Aorta (tissue), 5 donors: ENCODE results near the gene UBE3D. TPM values are rescaled to one million over a fixed set of nuclear protein-coding genes. Genes with fewer than 3 reads are reported as not detected.

ENCODE experiments used
- ATAC-seq: fragments of 200-7000 bp; cut with Tn5 transposase; one replicate; pipeline ENCODE4 v1.9.1; 2022; ENCODE audit warnings: moderate library complexity; ENCODE audit not compliant: low FRiP score
- DNase-seq, 2 donors: peaks; one replicate each; pipeline ENCODE4 v3.0.0-alpha.2; 2020
- H3K27ac ChIP-seq, 2 donors: one replicate each; pipeline ENCODE4 v1.5.1; 2013; ENCODE audit warnings: low read length in 2 of 2, mild to moderate bottlenecking in 2 of 2, moderate library complexity in 2 of 2, control low read depth in 1 of 2, inconsistent platforms in 1 of 2, low read depth in 1 of 2
- H3K27me3 ChIP-seq, 2 donors: one replicate each; pipeline ENCODE4 v1.6.1; 2013; ENCODE audit warnings: control low read depth in 1 of 2, low read length in 1 of 2, mild to moderate bottlenecking in 1 of 2, moderate library complexity in 1 of 2; ENCODE audit not compliant: insufficient read depth in 2 of 2, control insufficient read depth in 1 of 2
- H3K36me3 ChIP-seq, 2 donors: one replicate each; pipeline ENCODE4 v1.6.1; 2013; ENCODE audit warnings: control low read depth in 1 of 2, low read length in 1 of 2, mild to moderate bottlenecking in 1 of 2; ENCODE audit not compliant: insufficient read depth in 2 of 2, control insufficient read depth in 1 of 2
- H3K4me1 ChIP-seq, 2 donors: one replicate each; pipeline ENCODE4 v1.6.1; 2013; ENCODE audit warnings: low read length in 2 of 2, control low read depth in 1 of 2, mild to moderate bottlenecking in 1 of 2, moderate library complexity in 1 of 2; ENCODE audit not compliant: insufficient read depth in 2 of 2, control insufficient read depth in 1 of 2
- H3K4me3 ChIP-seq, 2 donors: one replicate each; pipeline ENCODE4 v1.5.1; 2013; ENCODE audit warnings: low read length in 2 of 2, control low read depth in 1 of 2, mild to moderate bottlenecking in 1 of 2
- H3K9me3 ChIP-seq: one replicate; pipeline ENCODE4 v1.6.1; 2013; ENCODE audit warnings: mild to moderate bottlenecking, low read length; ENCODE audit not compliant: control insufficient read depth
- WGBS, 2 donors: extraction: QIAGEN DNeasy Blood & Tissue Kit; methylation state at CpG; one replicate each; pipeline ENCODE4 v1.1.7; 2013; 5-methylcytosine and 5-hydroxymethylcytosine counted together
- intact Hi-C, 2 donors: fragments of 100-400 bp; cut with DNase I; formaldehyde crosslinking; loops; one replicate each; pipeline versions ENCODE4 v1.14.2 to v1.15.0; 2022
- polyA plus RNA-seq, 2 donors: library from polyadenylated mRNA; stranded (reverse); fragments of 200-250 nt; gene quantifications; one replicate each; pipeline ENCODE4 v1.2.3, GENCODE V29; 2013
- total RNA-seq, 2 donors: library from RNA; stranded (reverse); fragmentation: NEBNext Ultra II Directional; extraction: Animal tissue kit (Norgen Biotek cat#: 25700); gene quantifications; one replicate each; pipeline ENCODE4 v1.2.1, GENCODE V29; 2021
- donor health status: healthy with polysubstance abuse.
- donor health status: Bipolar disorder and iron deficiency.
- donor health status: DM: no; HTN: no; CAD: no.
- donor health status: DM: no; HTN: no; CAD: no.
- donor health status: DM: yes; HTN: yes; CAD: no.

UBE3D gene
- total and polyA plus RNA-seq, 4 donors: 1.8 to 7.7 (median 3.7) TPM

DNA sequence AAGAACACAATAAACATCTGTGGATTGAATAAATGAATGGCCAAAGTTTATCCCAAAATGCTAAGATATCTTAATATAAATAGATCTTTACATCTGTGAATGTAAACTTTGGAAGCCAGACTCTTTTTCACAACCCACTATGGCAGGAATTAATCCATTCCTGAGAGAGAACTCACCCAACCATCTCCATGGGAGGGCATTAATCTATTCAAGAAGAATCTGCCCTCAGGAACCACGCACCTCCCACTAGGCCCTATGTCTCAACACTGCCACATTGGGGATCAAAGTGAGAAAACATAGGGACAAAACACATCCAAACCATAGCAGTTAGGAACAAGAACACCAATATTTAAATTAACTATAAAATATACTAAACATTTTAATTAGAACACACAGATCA, 3.4 kb downstream of the UBE3D start:
- H3K27ac ChIP-seq: no peak overlapping the region
- intact Hi-C loops: loop anchor here in 1 of 2 donors (10.0 kb wide), 1 partner anchor 153 kb away; no protein-coding TSS in a partner anchor
- H3K4me3 ChIP-seq: no peak overlapping the region
- no peaks in the 10 kb centered on the region for H3K27me3 ChIP-seq
- H3K9me3 ChIP-seq: no peaks in the 10 kb centered on the region
- H3K36me3 ChIP-seq: no peaks in the 10 kb centered on the region
- ATAC-seq: no peak
- no peaks in the 10 kb centered on the region for H3K4me1 ChIP-seq
- no peak for DNase-seq
- 95 to 96% methylated on average over 1 of the region's 1 CpG for WGBS, 2 donors

DNA sequence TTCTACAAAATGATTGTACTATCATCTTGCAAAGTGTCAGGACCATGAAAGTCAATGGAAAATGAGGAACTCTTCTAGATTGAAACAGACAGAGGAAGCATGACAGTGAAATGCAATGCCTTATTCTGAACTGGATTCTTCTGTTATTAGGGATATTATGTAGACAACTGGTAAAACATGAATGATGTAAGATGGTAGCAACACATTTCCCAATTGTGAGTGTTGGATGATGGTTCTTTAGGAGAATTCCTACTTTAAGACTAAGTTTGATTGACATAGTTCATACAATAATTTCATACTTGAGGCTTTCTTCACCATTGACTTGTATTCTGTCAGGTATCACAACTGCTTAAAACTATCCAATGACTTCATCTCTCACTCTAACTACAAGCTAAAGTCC, 4.5 kb downstream of the UBE3D start:
- ATAC-seq: no peak
- intact Hi-C loops: loop anchor here in 1 of 2 donors (10.0 kb wide), 1 partner anchor 154 kb away; no protein-coding TSS in a partner anchor
- Histone ChIP-seq H3K4me3 (no peak overlapping the region), H3K27me3 (no peaks in the 10 kb centered on the region), H3K27ac (no peak overlapping the region), H3K36me3 (no peaks in the 10 kb centered on the region), H3K9me3 (no peaks in the 10 kb centered on the region), H3K4me1 (no peaks in the 10 kb centered on the region)
- no peak for DNase-seq

DNA sequence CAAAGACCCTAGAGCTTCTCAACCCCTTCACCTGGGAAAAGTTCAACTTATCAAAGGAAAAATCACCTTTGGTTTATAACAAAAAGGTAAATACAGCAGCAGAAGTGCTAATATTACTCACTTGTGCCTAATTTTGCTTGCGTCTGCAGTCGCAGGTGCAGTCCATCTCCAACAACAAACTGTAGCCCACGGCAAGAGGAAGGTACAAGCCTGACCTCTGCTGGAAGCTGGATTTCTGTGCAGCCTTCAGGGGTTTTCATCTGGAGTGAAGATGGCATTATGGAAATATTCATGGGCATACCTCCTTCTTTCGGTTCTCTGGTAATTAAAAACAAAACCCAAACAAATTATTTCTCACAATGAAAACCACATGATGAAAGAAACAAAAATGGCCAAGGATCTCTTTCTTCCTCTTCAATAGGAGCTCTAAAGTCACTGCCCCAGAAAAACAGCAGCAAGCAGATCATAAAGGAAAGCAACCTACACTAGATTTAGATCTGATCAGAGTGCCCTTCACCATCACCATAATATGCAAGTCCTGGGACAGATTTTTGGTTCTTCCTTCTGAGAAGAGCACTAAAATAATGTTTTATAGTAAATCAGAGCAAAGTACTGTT, 7.8 kb downstream of the UBE3D start:
- intact Hi-C loops: loop anchor here (2.0 to 5.0 kb wide), 3 partner anchors 786 to 806 kb away; no protein-coding TSS in a partner anchor
- Histone ChIP-seq H3K4me3 (no peak overlapping the region), H3K27me3 (no peaks in the 10 kb centered on the region), H3K36me3 (no peaks in the 10 kb centered on the region), H3K9me3 (no peaks in the 10 kb centered on the region), H3K27ac (no peak overlapping the region), H3K4me1 (no peaks in the 10 kb centered on the region)
- DNase-seq (no peak), ATAC-seq (no peak)
- WGBS, 2 donors: 25 to 38% methylated on average over 4 of the region's 4 CpGs

DNA sequence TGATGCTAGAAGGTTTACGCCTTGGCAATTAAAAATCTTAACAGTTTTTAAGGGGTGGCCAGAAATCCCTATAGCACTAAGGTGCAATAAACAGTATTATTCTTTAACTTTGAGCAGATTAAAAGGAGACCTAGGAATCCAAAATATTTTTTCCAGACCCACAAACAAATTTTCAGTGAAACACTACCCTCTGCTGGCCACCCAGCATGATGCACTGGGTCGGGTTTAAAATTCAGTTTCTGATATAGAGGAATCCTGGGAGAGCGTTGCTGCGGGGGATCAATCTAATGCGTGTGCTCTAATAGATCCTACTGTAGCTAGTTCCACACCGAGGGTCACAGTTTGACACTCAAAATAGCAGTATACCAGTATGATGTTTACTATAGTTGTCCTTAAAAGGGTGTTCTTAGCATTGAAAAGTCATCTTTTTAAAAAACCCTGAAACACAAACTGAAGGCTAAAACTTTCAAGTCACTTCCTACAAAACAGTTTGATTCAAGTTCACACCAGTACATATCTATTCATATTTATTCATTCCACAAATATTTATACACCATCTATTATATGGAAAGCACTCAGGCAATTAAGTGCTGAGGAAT, 10.2 kb downstream of the UBE3D start:
- no peaks in the 10 kb centered on the region for H3K27me3 ChIP-seq
- H3K4me1 ChIP-seq: no peaks in the 10 kb centered on the region
- no peak overlapping the region for H3K27ac ChIP-seq
- H3K36me3 ChIP-seq: no peaks in the 10 kb centered on the region
- H3K9me3 ChIP-seq: no peaks in the 10 kb centered on the region
- H3K4me3 ChIP-seq: no peak overlapping the region
- intact Hi-C loops: loop anchor here (5.0 kb wide), 2 partner anchors 783 to 803 kb away; no protein-coding TSS in a partner anchor
- DNase-seq (no peak), ATAC-seq (peak; percentile 72)
- 5 to 7% methylated on average over 6 of the region's 6 CpGs for WGBS, 2 donors

DNA sequence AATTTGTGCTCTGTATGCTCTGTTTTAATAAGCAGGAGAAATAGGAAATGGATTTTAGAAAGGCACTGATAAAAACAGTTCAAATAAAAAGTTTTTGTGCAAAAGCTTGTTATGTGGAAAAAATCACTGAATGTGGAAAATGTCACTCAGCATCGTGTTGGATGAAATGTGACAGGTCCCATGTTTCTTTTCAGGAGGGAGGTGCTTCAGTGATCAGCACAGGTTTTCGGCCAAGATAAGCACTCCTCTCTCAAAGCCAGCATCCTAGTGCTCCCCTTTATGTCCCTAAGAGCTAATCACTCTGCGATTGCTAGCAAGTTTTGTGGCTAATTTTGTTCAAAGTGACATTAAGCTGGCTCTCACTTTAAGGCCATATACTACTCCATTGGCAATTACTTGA, 12.0 kb downstream of the UBE3D start:
- H3K36me3 ChIP-seq: no peaks in the 10 kb centered on the region
- intact Hi-C loops: no loop called here
- H3K27me3 ChIP-seq: no peaks in the 10 kb centered on the region
- no peak overlapping the region for H3K4me3 ChIP-seq
- no peak overlapping the region for H3K27ac ChIP-seq
- no peak for DNase-seq
- 77% methylated on average over 3 of the region's 3 CpGs for WGBS, 2 donors
- ATAC-seq: no peak
- no peaks in the 10 kb centered on the region for H3K9me3 ChIP-seq
- H3K4me1 ChIP-seq: no peaks in the 10 kb centered on the region

DNA sequence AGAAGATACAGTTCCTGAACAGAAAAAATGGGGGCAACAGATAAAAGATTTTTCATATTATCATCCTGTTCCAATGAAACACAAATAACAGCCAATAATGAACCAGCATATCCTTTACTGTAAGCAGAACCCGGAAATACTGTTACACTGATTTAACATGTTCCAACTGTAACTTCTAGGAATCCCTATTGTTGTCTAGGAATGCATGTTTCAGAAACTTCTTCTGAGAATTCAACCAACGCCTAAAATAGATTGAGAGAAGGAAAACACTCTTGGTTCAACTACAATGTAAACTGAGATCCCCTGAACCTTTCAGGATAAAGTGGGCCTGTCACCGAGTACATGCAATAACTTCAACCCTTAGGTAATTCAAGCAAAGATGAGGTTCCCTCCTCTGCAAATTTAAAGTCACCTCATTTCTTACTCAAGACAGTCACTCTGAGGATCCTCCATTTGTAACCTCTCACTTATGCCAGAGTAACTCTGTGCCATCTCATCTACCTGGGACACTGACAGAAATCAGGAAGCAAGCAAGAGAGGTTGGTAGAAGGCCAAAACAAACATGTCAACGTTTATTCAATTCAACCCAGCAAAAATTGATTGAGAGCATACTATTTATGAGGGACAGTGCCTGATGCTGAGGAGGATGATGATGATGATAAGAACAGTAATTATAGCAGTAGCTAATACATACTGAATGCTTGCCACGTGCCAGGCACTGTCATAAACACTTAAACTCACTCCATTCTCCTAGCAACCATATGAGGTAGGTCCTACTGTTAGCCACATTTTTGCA, 14.1 kb downstream of the UBE3D start:
- Histone ChIP-seq H3K9me3 (no peaks in the 10 kb centered on the region), H3K27ac (no peak overlapping the region), H3K4me1 (no peaks in the 10 kb centered on the region), H3K4me3 (no peak overlapping the region), H3K36me3 (peaks cover 0 to 1% of the 10 kb centered on the region in 2 donors), H3K27me3 (no peaks in the 10 kb centered on the region)
- ATAC-seq (no peak), DNase-seq (no peak)
- 46 to 50% methylated on average over 5 of the region's 5 CpGs for WGBS, 2 donors
- intact Hi-C loops: no loop called here

DNA sequence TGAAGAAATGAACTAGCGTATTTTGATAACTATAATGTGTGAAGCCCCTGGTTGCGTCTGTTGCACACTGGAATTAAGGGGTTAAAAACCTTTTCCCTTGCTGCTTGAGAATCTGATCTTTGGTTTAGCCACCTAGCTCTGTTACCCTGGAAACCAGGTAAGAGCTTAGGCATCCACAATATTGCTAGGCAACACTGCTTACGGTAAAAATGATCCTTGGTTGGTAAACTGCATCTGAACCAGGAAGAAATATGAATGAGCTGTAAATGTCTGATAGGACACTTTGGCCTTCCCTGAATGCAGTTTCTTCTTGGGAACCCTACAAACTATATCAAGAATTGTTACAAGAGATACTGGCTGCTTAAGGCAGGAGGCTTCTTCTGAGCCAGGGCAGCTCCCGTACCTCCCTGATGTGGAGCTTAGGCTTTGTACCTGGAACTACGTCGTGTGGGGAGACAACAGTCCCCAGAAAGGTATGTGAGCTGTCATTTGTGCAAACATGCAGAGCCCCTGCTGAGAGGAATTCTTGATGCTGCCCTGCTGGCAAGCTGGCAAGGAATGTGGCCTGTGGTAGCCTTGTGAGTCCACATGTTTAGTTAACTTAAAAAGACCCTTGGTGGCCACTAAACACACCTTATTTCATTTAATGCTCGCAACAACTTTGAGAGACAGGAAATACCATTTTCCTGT, 18.4 kb downstream of the UBE3D start:
- H3K27me3 ChIP-seq: no peaks in the 10 kb centered on the region
- intact Hi-C loops: no loop called here
- peaks cover 0 to 1% of the 10 kb centered on the region in 2 donors for H3K36me3 ChIP-seq
- H3K27ac ChIP-seq: no peak overlapping the region
- no peaks in the 10 kb centered on the region for H3K9me3 ChIP-seq
- DNase-seq (no peak), ATAC-seq (no peak)
- WGBS, 2 donors: 84 to 90% methylated on average over 7 of the region's 7 CpGs
- H3K4me1 ChIP-seq: no peaks in the 10 kb centered on the region
- no peak overlapping the region for H3K4me3 ChIP-seq

- H3K27me3 ChIP-seq: no peaks in the 10 kb centered on the region
- no peaks in the 10 kb centered on the region for H3K9me3 ChIP-seq
- H3K36me3 ChIP-seq: peaks cover 0 to 1% of the 10 kb centered on the region in 2 donors
- DNase-seq: no peak
- H3K4me3 ChIP-seq: no peak overlapping the region
- no peak for ATAC-seq
- WGBS, 2 donors: 74 to 78% methylated on average over 6 of the region's 6 CpGs
- intact Hi-C loops: loop anchor here in 1 of 2 donors (5.0 kb wide), 1 partner anchor 772 kb away; no protein-coding TSS in a partner anchor
- no peak overlapping the region for H3K27ac ChIP-seq
- H3K4me1 ChIP-seq: no peaks in the 10 kb centered on the region
Measured at GRCh38 chr6:83044091-83044768, 21.4 kb downstream of the UBE3D start.
